Tibial nerve (tissue), 4 donors: ENCODE data around the gene PRUNE2.
"Not testable (repeated sequence)": the region's sequence is repeated elsewhere in the genome, so short reads cannot be mapped to it uniquely, and the experiment has no call there.

Source experiments
- CTCF ChIP-seq, 5 experiments: fragments of 200-600 bp in 3 of 5; fragments of 450-650 bp in 2 of 5; sonication (generic) in 3 of 5; IDR thresholded peaks; one replicate each; pipeline ENCODE4 v1.5.1; 2016 to 2019; ENCODE audit warnings: antibody characterized with exemption in 5 of 5, mild to moderate bottlenecking in 3 of 5, moderate library complexity in 2 of 5
- EP300 ChIP-seq, 2 donors: sonication (generic); formaldehyde crosslinking; IDR thresholded peaks; one replicate each; pipeline ENCODE4 v1.6.1; 2017; ENCODE audit warnings: antibody characterized with exemption in 2 of 2, mild to moderate bottlenecking in 1 of 2
- POLR2A ChIP-seq, 2 donors: fragments of 450-650 bp; IDR thresholded peaks; one replicate each; pipeline ENCODE4 v1.6.1; 2017; ENCODE audit warnings: antibody characterized with exemption in 2 of 2, mild to moderate bottlenecking in 2 of 2, moderate library complexity in 2 of 2

GRCh38 chr9:76955406-76955805 lies 49.5 kb upstream of the PRUNE2 start:
- TF ChIP-seq CTCF, POLR2A, EP300 (IDR thresholded peaks at IDR 0.05): not testable (repeated sequence)
